Retina (tissue), 1 donor: ENCODE data around the gene SPDYC.
"Not testable (repeated sequence)": the region's sequence is repeated elsewhere in the genome, so short reads cannot be mapped to it uniquely, and the experiment has no call there.

ENCODE experiments used
- DNase-seq: peaks from one replicate; pipeline ENCODE4 v3.0.0-alpha.2; 2016

Gene SPDYC

GRCh38 chr11:65172600-65172999 is 2.6 kb downstream of the SPDYC start:
- DNase-seq: no peak

GRCh38 chr11:65174571-65175010 is 4.6 kb downstream of the SPDYC start:
- DNase-seq: not testable (repeated sequence)

- peak; percentile 91 for DNase-seq
Measured at GRCh38 chr11:65180877-65181568, 11.0 kb downstream of the SPDYC start.

- DNase-seq: peak; percentile 78
Measured at GRCh38 chr11:65181569-65182257, 11.7 kb downstream of the SPDYC start, which contains the start of gene CAPN1. Gene CAPN1, plus strand, starts transcription at chr11:65181928. Its CDS starts 774 bp downstream, at chr11:65182702.

- no peak for DNase-seq
Measured at GRCh38 chr11:65182258-65183170, 12.5 kb downstream of the SPDYC start.

GRCh38 chr11:65183201-65183891 is 13.3 kb downstream of the SPDYC start:
- DNase-seq: no peak

- DNase-seq: peak; percentile 58
Measured at GRCh38 chr11:65184146-65184545, 14.1 kb downstream of the SPDYC start.

- DNase-seq: no peak
Measured at GRCh38 chr11:65185171-65185570, 15.1 kb downstream of the SPDYC start.

- no peak for DNase-seq
Measured at GRCh38 chr11:65185869-65186341, 15.9 kb downstream of the SPDYC start.

GRCh38 chr11:65186701-65187100 is 16.7 kb downstream of the SPDYC start:
- no peak for DNase-seq

GRCh38 chr11:65187146-65187675 is 17.2 kb downstream of the SPDYC start:
- no peak for DNase-seq

GRCh38 chr11:65187971-65188461 is 18.0 kb downstream of the SPDYC start:
- no peak for DNase-seq

- DNase-seq: no peak
Measured at GRCh38 chr11:65188486-65188885, 18.5 kb downstream of the SPDYC start.

GRCh38 chr11:65189191-65189590 is 19.2 kb downstream of the SPDYC start:
- no peak for DNase-seq

GRCh38 chr11:65194564-65194963 is 24.5 kb downstream of the SPDYC start:
- no peak for DNase-seq

GRCh38 chr11:65204143-65204542 is 34.1 kb downstream of the SPDYC start:
- no peak for DNase-seq

GRCh38 chr11:65204646-65205601 is 34.9 kb downstream of the SPDYC start:
- DNase-seq: peak; percentile 84

- no peak for DNase-seq
Measured at GRCh38 chr11:65205602-65205967, 35.6 kb downstream of the SPDYC start.

GRCh38 chr11:65206441-65206841 is 36.4 kb downstream of the SPDYC start:
- no peak for DNase-seq

GRCh38 chr11:65206901-65207300 is 36.9 kb downstream of the SPDYC start:
- DNase-seq: no peak
